NCI-H2227 treated with DMSO at 0.1 percent for 48 hours (cell line): ENCODE data around the gene MYD88.

Source experiments
- DNase-seq: peaks from one replicate; lab custom pipeline; 2025; lab: John Stamatoyannopoulos, UW

The MYD88 gene

GRCh38 chr3:38112378-38112761, 26.1 kb upstream of the MYD88 start:
- no peak for DNase-seq

DNA sequence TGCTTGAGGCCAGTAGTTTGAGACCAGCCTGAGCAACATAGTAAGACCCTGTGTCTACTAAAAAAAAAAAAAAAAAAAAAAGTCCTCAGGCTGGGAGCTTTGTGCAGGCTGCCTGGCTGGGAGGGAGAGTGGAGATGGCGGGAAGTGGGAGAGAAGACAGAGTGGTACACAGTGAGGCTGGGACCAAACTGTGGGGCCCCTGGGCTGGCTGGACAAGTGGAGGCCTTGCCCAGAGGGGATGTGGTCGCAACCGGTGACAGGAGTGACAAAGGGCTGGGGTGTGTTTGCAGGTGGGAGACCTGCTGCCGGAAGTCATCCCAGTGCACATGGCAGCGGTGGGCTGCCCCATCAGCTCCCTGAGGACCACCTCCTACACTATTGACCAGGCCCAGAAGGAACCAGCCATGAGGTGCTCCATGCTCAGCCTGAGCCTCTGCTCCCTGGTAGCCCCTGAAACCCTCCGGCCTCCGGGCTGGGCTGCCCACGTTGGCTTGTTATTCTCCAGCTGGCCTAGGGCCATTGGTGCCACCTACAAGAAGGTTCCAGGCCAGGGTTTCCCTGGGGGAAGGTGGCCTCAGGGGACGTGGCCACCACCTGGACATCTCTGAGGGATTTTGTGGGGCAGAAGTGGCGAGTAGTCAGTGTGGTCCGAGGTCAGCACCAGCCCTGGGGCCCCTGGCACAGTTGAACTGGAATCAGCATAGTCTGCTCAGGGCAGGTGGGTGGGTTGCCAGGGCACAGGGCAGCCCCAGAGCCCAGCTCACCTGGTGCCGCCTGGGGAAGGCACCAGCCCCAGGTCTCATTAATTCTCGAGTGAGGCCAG, 24.2 kb upstream of the MYD88 start:
- no peak for DNase-seq

DNA sequence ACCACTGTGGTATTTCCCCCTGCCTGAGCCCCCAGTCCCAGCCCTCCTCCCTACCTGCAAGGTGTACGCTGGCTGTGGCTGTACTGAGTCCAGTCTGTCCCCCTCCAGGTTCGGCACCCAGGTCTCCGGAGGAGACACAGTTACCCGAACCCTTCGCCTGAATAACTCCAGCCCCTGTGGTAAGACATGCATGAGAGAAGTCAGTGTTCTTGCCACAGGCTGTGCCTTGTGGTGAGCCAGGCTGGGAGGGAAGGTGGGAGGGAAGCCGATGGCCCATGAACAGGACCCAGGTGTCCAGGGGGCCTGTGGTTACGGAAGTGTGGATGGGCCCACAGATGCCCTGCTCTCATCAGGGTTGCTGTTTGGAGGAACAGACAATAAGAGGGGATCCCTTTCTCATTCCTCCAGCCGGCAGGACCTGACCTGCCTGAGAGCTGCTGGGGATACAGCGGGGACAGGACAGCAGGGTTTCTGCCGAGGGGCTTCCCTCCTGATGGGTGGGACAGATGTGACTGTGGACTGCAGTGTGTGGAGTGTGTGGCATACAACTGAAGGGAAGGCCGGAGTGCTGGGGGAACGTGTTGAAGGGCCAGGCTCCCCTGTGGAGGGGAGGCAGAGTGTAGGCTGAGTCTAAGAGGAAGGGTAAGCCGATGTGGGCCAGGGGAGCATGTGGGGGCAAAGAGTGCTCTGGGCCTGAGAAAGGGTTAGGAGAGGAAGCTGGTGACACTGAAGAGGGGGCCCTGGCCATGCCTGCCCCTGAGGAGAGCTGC, 23.4 kb upstream of the MYD88 start:
- no peak for DNase-seq

- no peak for DNase-seq
These were observed 22.6 kb upstream of the MYD88 start for GRCh38 chr3:38115645-38116427.

DNA sequence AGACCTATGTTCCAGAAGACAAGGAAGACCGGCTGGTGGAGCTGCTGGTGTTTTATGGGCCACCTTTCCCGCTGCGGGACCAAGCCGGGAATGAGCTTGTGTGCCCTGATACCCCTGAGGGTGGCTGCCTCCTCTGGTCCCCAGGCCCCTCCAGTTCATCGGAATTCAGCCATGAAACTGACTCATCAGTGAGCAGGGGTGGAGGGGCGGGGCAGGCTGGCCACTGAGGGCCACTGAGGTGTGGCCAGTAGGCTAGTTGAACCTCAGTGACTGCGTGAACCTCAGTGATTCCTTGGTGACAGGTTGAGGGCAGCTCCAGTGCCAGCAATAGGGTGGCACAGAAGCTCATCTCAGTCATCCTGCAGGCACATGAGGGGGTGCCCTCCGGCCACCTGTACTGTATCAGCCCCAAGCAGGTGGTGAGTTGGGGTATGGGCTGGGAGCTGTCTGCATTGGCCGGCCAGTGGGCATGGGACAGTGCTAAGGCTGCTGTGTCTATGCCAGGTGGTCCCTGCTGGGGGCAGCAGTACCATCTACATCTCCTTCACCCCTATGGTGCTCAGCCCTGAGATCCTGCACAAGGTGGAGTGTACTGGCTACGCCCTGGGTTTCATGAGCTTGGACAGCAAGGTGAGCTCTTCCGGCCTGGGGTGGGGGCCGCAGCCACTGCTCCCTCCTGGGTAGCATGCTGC, 21.8 kb upstream of the MYD88 start:
- no peak for DNase-seq

- no peak for DNase-seq
These were observed 21.2 kb upstream of the MYD88 start for GRCh38 chr3:38117163-38117716.

DNA sequence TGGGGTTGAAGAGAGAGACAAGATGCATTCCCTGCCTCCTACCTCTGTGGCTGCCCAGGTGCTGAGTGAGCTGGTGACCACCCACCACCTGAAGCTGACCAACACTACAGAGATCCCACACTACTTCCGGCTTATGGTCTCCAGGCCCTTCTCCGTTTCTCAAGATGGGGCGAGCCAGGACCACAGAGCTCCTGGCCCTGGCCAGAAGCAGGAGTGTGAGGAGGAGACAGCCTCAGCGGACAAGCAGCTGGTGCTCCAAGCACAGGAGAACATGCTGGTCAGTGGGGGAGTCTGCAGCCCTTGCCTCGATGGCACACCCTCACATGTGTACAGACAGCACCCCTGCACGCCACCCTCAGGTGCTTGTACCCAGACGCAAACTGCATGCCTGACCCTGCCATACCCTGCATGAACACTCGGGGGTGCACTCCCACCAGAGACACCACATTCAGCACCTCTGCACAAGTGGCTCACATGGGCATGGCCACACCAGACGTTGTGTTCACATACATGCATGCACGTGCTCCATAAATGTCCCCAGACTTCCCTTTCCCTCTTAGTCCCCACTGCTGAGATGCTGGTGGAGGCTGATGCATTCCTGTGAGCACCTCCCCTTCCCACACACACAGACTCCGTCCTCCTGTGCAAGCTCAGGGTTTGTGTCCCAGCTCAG, 20.6 kb upstream of the MYD88 start:
- no peak for DNase-seq

DNA sequence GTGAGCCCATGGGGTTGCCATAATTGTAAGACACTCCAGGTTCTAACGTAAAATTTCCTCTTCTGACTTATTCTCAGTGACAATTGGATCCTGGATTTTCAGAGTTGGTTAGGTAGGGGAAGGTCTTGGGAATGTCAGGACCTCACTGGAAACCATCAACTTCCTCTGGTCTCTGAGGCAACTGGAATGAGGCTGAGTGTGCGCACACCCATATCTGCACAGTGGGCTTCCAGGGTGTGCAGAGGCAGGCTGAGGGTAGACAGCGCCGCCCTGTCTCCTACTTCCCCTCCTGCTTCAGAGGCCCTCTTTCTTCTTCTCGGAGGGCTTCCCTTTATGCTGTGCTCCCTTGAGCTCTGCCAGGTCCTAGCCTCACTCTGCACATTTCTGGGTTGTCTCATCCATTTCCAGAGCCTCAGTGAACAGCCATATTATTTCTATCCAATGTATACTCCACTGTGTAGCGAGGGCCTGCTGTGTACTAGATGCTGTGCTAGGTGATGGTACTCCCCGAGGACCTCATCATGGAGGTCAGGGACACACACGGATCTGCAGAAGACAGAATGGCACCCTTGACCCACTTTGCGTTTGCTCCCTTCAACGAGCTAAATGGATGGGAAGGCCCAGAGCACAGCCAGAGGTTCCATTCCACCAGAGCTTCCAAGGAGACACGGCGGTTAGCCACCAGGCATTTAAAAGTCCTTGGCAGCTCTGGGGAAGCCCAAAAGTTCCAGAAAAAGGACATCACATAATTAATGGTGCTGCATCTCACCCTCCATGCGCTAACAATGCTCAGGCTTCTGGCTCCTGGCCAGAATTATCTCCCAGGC, 19.8 kb upstream of the MYD88 start:
- DNase-seq = no peak

GRCh38 chr3:38119248-38119544, 19.3 kb upstream of the MYD88 start:
- no peak for DNase-seq

- DNase-seq = no peak
These were observed 18.4 kb upstream of the MYD88 start for GRCh38 chr3:38119821-38120692.

DNA sequence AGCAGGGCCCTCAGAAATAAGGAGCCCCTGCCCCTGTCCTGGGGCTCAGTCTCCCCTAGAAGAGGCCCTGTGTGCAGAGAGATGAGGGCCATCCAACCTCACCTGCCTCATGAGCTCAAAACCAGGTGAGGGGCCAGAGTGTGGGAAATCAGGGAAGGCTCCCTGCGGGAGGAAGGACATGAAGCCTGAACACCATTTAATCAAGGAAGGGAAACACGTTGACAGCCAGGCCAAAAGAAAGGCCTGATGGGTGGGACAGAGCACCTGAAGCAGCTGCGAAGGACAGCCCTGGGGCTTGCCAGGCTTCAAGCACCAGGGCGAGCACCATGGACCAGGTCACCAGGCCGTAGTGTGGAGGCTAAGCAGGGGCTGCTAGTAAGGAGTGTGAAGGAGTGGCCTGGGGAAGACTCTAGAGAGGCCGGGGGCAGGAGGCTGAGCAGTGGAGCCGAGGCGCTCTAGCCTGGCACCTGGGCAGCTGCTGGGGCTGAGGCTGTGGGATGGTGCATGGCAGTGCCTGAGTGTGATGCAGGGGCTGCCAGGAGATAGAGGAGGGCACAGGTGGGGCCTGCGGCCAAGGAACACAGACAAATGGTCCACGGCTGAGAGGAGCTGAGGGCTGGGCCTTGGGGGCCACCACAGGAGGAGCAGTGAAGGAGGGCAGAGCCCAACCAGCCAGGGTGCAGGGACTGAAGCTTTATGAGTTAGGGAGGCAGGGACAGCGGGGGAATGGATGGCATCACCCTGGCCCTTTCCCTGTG, 17.6 kb upstream of the MYD88 start:
- DNase-seq = no peak

DNA sequence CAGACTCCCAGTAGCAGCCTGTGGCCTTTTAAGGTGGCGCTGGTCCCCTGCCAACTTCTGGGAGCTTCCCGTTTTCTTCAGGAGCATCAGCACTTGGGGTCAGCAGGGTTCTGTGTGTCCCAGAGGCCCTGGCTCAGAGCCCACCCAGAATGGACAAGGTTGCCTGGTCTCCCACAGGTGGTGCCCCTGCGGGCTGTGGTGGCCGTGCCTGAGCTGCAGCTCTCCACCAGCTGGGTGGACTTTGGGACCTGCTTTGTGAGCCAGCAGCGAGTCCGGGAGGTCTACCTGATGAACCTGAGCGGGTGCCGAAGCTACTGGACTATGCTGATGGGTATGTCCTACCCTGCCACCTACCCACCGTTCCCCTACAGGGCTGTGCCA, 17.0 kb upstream of the MYD88 start:
- DNase-seq = no peak

DNA sequence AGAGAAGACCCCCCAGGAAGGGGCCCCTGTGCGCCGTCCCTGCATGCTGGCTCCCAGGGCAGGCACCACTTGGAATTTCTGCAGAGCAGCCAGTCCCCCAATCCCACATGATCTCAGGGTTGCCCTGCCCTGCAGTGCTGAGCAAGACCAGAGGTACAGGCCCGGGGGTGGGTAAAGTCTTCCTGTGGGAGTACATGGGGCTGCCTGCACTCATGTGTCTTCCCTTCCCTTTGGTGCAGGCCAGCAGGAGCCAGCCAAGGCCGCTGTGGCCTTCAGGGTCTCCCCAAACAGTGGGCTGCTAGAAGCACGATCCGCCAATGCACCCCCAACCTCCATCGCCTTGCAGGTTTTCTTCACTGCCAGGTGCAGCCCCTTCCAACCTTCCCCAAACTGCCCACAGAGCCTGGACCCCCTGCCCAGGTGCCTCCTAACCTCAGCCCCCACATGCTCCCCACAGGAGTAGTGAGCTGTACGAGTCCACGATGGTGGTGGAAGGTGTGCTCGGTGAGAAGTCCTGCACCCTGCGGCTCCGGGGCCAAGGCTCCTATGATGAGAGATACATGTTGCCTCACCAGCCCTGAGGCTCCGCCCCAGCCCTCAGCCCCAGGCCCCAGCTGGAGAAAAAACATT, 16.5 kb upstream of the MYD88 start:
- DNase-seq = no peak

DNA sequence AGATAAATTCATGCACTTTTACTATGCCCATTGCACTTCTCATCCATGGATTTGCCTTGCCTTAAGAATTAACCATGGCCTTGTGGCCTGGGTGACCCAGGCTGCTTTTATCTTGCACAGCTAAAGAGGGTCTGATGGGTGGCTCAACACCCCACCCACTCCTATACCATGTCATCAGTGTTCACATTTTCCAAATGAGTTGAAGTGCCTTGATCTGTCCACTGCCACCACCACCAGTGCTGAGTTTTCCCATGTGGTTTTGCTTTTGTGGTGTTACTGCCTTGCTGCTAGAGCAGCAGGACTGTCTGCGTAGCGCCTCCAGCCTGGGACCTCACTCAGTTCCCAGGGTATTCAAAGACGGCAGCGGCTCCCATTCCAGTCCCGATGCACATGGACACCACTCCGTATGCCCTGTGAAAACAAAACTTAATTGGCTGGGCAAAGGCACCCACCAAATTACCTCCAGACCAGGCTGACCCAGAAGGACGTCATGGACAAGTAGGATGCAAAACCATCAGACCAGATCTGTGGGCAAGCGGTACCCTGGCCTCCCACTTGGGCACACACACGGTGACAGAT, 15.7 kb upstream of the MYD88 start:
- no peak for DNase-seq

DNA sequence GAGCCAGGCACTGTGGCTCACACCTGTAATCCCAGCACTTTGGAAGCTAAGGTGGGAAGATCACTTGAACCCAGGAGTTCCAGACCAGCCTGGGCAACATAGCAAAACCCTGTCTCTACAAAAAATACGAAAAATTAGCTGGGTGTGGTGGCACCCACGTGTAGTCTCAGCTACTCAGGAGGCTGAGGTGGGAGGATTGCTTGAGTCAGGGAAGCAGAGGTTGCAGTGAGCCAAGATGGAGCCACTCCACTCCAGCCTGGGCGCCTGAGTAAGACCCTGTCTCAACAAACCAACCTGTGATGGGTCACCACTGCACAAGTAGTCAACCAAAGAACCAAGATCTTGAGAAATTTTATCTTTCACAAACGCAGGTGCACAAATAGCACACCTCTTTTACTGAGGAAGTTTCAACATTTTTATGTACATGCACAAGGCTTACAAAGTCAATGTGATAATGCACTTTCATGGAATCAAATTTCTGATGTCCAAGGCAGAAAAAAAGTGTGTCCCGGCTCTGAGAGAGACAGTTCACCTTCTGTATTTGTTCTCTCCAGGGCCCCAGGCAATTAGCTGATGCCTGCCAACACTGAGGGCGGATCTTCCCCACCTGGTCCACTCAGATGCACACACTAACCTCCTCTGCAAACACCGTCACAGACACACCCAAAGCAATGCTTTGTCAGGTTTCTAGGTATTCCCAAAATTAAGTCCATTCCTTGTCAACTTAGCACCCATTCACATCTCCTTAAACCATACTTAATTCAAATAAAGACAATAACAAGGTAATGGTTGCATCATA, 13.9 kb upstream of the MYD88 start:
- no peak for DNase-seq

DNA sequence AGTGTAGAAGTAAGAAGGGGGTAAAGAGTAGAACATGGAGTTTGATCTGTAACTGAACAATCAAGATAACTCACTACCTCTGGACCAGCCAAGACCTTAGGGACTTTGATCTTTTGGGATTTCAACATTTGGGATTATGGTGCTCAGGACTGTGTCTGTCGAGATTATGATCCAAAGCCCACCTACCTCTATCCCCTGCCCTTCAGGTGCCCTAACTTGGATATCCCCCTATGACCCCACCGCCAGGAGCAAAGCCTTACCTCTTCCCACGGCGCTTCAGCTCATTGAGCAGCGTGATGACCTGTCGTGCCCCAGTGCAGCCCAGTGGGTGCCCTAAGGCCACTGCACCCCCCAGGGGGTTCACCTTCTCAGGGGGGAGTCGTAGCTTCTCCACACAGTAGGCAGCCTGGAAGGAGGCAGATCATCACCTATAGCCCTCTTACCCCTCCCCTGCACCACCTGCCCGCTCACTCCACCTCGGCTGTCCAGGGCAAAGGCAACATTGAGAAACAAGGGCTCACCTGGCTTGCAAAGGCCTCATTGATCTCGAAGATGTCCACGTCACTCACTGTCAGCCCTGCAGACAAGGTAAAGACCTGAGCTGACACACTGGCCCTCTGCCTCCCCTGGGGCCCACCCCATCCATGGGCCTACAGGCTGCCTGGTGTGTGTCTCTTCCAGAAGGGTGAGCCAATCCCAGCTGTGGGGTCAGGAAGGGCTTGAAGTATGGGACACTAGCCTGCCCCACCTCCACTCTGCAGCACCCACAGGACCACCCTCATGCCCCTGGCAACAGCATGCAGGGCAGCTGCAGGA, 12.9 kb upstream of the MYD88 start:
- no peak for DNase-seq
